LNCaP clone FGC (cell line): ENCODE results near the gene CELF4.

Experiments used
- DNase-seq: peaks from one replicate; pipeline ENCODE4 v3.0.0-alpha.2; 2011; ENCODE audit warnings: low read depth
- H3K4me3 ChIP-seq: 2 replicates; pipeline ENCODE4 v1.5.1; 2011; ENCODE audit warnings: mild to moderate bottlenecking, low read depth, low read length, control low read depth
- TF ChIP-seq, protein P1 (sequence below): IDR thresholded peaks from 2 replicates; pipeline ENCODE4 v1.5.1; 2012; ENCODE audit warnings: mild to moderate bottlenecking; ENCODE audit not compliant: control insufficient read depth, insufficient read depth; ENCODE audit errors: extremely low read depth

Gene CELF4

DNA sequence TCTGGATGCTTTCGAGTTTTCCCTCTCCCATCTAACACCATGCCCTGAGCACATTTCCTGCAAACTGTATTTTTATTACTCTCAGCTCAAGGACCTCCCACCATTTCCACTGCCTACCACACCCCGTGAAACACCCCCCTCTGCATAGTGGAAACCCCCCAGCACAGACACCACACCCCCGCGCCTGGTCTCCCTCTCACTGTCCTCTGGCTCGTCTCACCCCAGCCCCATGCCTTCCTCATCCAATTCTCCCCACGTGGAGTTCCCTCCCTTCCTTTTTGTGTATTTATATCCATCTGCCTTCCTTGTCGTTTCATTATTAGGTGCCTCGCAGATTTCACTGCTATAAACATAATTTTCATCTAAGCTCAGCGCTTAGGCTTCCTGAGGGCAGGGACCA, 307.5 kb downstream of the CELF4 start:
- no peak overlapping the region for H3K4me3 ChIP-seq
- TF ChIP-seq, protein P1, sequence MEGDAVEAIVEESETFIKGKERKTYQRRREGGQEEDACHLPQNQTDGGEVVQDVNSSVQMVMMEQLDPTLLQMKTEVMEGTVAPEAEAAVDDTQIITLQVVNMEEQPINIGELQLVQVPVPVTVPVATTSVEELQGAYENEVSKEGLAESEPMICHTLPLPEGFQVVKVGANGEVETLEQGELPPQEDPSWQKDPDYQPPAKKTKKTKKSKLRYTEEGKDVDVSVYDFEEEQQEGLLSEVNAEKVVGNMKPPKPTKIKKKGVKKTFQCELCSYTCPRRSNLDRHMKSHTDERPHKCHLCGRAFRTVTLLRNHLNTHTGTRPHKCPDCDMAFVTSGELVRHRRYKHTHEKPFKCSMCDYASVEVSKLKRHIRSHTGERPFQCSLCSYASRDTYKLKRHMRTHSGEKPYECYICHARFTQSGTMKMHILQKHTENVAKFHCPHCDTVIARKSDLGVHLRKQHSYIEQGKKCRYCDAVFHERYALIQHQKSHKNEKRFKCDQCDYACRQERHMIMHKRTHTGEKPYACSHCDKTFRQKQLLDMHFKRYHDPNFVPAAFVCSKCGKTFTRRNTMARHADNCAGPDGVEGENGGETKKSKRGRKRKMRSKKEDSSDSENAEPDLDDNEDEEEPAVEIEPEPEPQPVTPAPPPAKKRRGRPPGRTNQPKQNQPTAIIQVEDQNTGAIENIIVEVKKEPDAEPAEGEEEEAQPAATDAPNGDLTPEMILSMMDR = no peak
- no peak for DNase-seq

DNA sequence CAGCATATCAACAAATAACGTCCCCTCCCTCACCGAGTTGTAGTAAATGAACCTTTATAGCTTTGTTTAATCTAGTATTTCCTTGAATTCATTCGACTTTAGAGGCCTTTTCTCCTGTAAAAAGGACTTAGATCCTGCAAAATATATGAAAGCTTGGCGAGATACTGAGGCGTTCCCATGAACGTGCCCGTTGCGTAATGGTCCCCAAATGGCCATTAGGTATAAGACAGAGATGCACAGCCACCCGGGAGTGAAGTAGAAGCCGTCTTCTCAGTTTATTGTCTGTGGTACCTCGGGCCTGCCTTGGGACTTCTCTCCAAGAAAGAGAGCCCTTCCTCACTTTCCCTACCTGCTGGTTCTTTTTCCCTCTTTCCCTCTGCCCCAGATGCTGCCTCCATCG, 310.6 kb downstream of the CELF4 start:
- no peak for DNase-seq
- TF ChIP-seq, protein P1 = no peak
- H3K4me3 ChIP-seq = no peak overlapping the region

DNA sequence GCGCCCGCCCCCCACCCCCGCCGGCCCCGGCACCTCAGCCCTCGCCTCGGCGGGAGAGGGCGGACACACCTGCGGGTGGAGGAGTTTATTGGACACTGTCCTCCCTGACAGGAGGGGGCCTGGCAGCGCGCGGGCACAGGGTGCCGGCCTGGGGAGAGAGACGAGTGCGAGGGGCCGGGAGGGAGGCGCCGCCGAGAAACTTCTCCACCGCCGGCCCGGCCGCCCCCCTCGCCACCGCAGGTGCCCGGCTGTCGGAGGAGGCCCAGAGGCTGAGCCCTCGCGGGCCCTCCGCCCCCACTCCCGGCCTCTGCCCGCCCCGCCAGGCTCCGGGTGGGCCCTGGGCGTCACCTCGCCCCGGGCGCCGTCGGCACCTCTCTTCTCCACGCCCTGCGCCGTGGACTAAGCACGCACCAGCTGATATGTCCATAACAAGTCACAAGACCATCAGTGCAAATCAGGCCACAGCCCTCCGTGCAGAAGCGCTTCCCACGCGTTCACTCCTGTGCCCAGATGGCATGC, 311.3 kb downstream of the CELF4 start:
- TF ChIP-seq, protein P1 = no peak
- no peak overlapping the region for H3K4me3 ChIP-seq
- no peak for DNase-seq

DNA sequence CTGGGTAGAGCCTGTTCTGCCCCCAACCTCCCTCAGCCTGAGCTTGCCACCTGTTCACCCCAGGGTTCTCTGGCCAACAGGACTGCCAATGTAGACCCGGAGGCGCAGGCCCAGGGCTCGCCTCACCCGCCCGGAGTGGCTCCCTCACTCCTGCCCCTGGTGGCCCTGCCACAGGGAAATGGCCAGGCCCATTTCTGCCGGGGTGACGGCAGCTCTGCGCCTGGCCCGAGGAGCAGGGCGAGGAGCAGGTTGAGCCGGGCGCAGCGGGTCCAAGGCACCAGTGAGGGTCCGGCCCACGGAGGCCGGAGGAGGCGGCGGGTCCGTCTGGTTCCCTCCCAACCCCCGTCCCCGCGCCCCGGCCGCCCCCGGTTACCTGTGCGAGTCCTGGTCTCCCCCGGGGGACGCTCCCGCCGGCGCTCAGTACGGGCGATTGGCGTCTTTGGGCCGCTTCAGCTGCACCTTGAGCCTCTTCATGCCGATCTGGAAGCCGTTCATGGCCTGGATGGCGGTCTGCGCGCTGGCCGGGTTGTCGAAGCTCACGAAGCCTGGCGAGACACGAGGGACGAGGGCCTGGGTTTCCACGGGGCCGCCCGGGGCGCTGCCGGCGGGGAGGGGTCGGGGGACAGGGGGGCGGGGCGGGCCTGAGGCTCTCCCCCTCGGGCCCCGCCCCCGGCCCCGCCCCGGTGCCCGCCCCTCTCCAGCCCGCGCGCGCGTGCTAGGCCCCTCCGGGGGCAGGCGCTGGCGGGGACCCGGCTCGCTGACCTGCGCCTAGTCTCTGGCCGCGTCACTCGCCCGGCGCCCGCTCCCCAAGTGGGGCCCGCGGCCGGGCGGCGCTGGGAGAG, 312.0 kb downstream of the CELF4 start:
- H3K4me3 ChIP-seq = peak overlapping the region; percentile 21; the same call in 1 of the 2 replicates
- TF ChIP-seq, protein P1 = no peak
- no peak for DNase-seq

DNA sequence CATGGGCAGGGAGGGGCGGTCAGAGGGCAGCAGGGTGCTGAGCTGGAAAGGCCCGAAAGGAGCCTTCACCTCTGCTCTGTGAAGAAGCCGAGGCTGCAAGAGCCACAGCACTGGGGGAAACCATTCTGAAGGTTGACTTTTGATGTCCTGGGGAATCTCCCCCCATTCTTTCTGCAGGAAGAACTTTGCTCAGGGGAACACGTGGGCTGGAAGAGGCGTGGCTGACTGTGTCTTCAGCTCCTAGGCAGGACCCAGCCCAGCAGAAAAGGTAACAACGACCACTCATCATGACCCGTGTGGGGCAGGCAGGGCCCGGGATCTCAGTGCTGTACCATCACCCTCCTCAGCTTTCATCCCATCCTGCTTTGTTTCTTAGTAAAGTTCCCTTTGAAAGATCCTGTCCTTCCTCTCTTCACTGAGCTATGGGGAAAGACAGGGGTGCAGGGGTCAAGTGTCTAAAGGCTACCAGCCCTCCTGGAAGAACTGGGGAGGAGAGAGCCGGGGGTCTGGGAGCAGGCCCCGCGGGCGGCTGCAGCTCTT, 312.7 kb downstream of the CELF4 start:
- TF ChIP-seq, protein P1 = no peak
- H3K4me3 ChIP-seq = no peak overlapping the region
- no peak for DNase-seq

DNA sequence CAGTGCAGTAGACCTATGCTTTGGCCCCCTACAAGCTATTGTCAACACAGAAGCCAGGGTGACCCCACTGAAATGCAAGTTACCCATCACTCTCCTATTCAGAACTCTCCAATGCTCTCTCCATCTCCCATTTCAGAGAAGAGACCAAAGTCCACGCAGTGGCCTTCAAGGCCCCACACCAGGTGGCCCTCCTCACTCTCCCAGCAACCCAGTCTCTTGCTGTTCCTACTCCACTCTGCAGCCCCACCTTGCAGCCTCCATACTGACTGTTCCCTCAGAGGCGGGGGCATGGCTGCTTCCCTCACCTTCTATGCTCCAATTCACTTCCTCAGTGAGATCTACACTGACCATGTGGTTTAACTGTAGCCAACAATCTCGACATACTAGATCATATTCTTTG, 313.3 kb downstream of the CELF4 start:
- H3K4me3 ChIP-seq = no peak overlapping the region
- TF ChIP-seq, protein P1 = no peak
- no peak for DNase-seq

DNA sequence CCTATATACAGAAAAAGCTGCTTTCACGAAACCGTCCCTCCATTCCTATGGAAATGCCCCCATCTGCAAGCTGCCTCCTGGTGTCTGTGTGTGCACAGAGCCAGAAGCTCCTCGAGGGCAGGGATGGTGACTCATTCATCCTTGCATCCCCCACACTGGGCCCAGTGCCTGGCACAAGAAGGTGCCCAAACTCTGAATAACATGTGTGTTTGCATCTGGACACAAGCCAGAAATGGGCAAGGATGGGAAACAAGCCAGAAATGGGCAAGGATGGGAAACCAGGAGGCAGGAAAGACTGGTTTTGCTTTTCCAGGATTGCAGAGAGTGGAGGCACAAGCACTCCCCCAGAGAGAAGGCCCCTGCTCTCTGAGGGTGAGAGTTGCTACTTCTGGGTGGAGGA, 313.9 kb downstream of the CELF4 start:
- H3K4me3 ChIP-seq = no peak overlapping the region
- TF ChIP-seq, protein P1 = no peak

More for the DNA sequence above, 313.9 kb downstream of the CELF4 start:
- DNase-seq = no peak
